ENCODE measurements around the gene HNRNPH3.

Gene HNRNPH3

GRCh38 chr10:68330852-68331454 is 911 bp upstream of the HNRNPH3 start:
- peak overlapping the region; percentile 98 for H3K27ac ChIP-seq (ENCODE audit: insufficient read depth, low read length, poor library complexity, severe bottlenecking)
- H3K27me3 ChIP-seq (replicated peaks; ENCODE audit: control insufficient read depth, insufficient read depth, low read length, poor library complexity, severe bottlenecking), result no peaks in the 10 kb centered on the region
- DNase-seq, result no peak
- H3K4me1 ChIP-seq (ENCODE audit: control insufficient read depth, insufficient read depth, low read length, poor library complexity, severe bottlenecking), result peaks cover 21% of the 10 kb centered on the region
- H3K9me3 ChIP-seq (ENCODE audit: control insufficient read depth, low read length), result no peaks in the 10 kb centered on the region
- peaks cover 4% of the 10 kb centered on the region for H3K36me3 ChIP-seq (ENCODE audit: control insufficient read depth, insufficient read depth, low read length)
- H3K4me3 ChIP-seq (ENCODE audit: insufficient read depth, low read depth, low read length, poor library complexity, severe bottlenecking), result peak overlapping the region; percentile 100

GRCh38 chr10:68332259-68333057 is 594 bp downstream of the HNRNPH3 start, which contains the start of gene PBLD:
Gene PBLD (minus strand): TSS chr10:68332928. CDS start chr10:68306844, 26,084 bp downstream.
- peaks cover 25% of the 10 kb centered on the region for H3K4me1 ChIP-seq (ENCODE audit: control insufficient read depth, insufficient read depth, low read length, poor library complexity, severe bottlenecking)

GRCh38 chr10:68333058-68333395 is 1.2 kb downstream of the HNRNPH3 start:
- H3K27ac ChIP-seq (ENCODE audit: insufficient read depth, low read length, poor library complexity, severe bottlenecking), result peak overlapping the region; percentile 98
- H3K4me3 ChIP-seq (ENCODE audit: insufficient read depth, low read depth, low read length, poor library complexity, severe bottlenecking), result peak overlapping the region; percentile 100
- no peak for DNase-seq
- no peaks in the 10 kb centered on the region for H3K27me3 ChIP-seq (replicated peaks; ENCODE audit: control insufficient read depth, insufficient read depth, low read length, poor library complexity, severe bottlenecking)
- H3K4me1 ChIP-seq (ENCODE audit: control insufficient read depth, insufficient read depth, low read length, poor library complexity, severe bottlenecking), result peaks cover 29% of the 10 kb centered on the region
- peaks cover 4% of the 10 kb centered on the region for H3K36me3 ChIP-seq (ENCODE audit: control insufficient read depth, insufficient read depth, low read length)
- H3K9me3 ChIP-seq (ENCODE audit: control insufficient read depth, low read length), result no peaks in the 10 kb centered on the region

More at GRCh38 chr10:68332259-68333057, 594 bp downstream of the HNRNPH3 start, which contains the start of gene PBLD:
- peaks cover 4% of the 10 kb centered on the region for H3K36me3 ChIP-seq (ENCODE audit: control insufficient read depth, insufficient read depth, low read length)
- no peaks in the 10 kb centered on the region for H3K27me3 ChIP-seq (replicated peaks; ENCODE audit: control insufficient read depth, insufficient read depth, low read length, poor library complexity, severe bottlenecking)
- H3K9me3 ChIP-seq (ENCODE audit: control insufficient read depth, low read length), result no peaks in the 10 kb centered on the region
- peak within 1 kb of the TSS; percentile 100 for H3K4me3 ChIP-seq (ENCODE audit: insufficient read depth, low read depth, low read length, poor library complexity, severe bottlenecking)
- H3K27ac ChIP-seq (ENCODE audit: insufficient read depth, low read length, poor library complexity, severe bottlenecking), result peak within 1 kb of the TSS; percentile 98
- peak; percentile 32 to 51 (median 39) for DNase-seq

GRCh38 chr10:68333440-68334431 is 1.9 kb downstream of the HNRNPH3 start:
- Histone ChIP-seq H3K9me3 (ENCODE audit: control insufficient read depth, low read length) (no peaks in the 10 kb centered on the region), H3K27me3 (replicated peaks; ENCODE audit: control insufficient read depth, insufficient read depth, low read length, poor library complexity, severe bottlenecking) (no peaks in the 10 kb centered on the region), H3K4me3 (ENCODE audit: insufficient read depth, low read depth, low read length, poor library complexity, severe bottlenecking) (peak overlapping the region; percentile 100), H3K27ac (ENCODE audit: insufficient read depth, low read length, poor library complexity, severe bottlenecking) (peak overlapping the region; percentile 98), H3K4me1 (ENCODE audit: control insufficient read depth, insufficient read depth, low read length, poor library complexity, severe bottlenecking) (peaks cover 29% of the 10 kb centered on the region), H3K36me3 (ENCODE audit: control insufficient read depth, insufficient read depth, low read length) (peaks cover 10% of the 10 kb centered on the region)
- DNase-seq, result no peak

- DNase-seq, result no peak
- no peaks in the 10 kb centered on the region for H3K27me3 ChIP-seq (replicated peaks; ENCODE audit: control insufficient read depth, insufficient read depth, low read length, poor library complexity, severe bottlenecking)
- H3K4me3 ChIP-seq (ENCODE audit: insufficient read depth, low read depth, low read length, poor library complexity, severe bottlenecking), result peak overlapping the region; percentile 100
- peaks cover 21% of the 10 kb centered on the region for H3K36me3 ChIP-seq (ENCODE audit: control insufficient read depth, insufficient read depth, low read length)
- H3K4me1 ChIP-seq (ENCODE audit: control insufficient read depth, insufficient read depth, low read length, poor library complexity, severe bottlenecking), result peaks cover 29% of the 10 kb centered on the region
- H3K9me3 ChIP-seq (ENCODE audit: control insufficient read depth, low read length), result no peaks in the 10 kb centered on the region
- peak overlapping the region; percentile 30 for H3K27ac ChIP-seq (ENCODE audit: insufficient read depth, low read length, poor library complexity, severe bottlenecking)
These were observed 3.0 kb downstream of the HNRNPH3 start for GRCh38 chr10:68334672-68335467.

- Histone ChIP-seq H3K27ac (ENCODE audit: insufficient read depth, low read length, poor library complexity, severe bottlenecking) (no peak overlapping the region), H3K36me3 (ENCODE audit: control insufficient read depth, insufficient read depth, low read length) (peaks cover 41% of the 10 kb centered on the region), H3K9me3 (ENCODE audit: control insufficient read depth, low read length) (no peaks in the 10 kb centered on the region), H3K27me3 (replicated peaks; ENCODE audit: control insufficient read depth, insufficient read depth, low read length, poor library complexity, severe bottlenecking) (no peaks in the 10 kb centered on the region), H3K4me3 (ENCODE audit: insufficient read depth, low read depth, low read length, poor library complexity, severe bottlenecking) (peak overlapping the region; percentile 13), H3K4me1 (ENCODE audit: control insufficient read depth, insufficient read depth, low read length, poor library complexity, severe bottlenecking) (peaks cover 23% of the 10 kb centered on the region)
- DNase-seq, result no peak
These were observed 5.0 kb downstream of the HNRNPH3 start for GRCh38 chr10:68336754-68337351.

GRCh38 chr10:68340358-68341080 is 8.7 kb downstream of the HNRNPH3 start:
- Histone ChIP-seq H3K27ac (ENCODE audit: insufficient read depth, low read length, poor library complexity, severe bottlenecking) (no peak overlapping the region), H3K36me3 (ENCODE audit: control insufficient read depth, insufficient read depth, low read length) (peaks cover 72% of the 10 kb centered on the region), H3K4me1 (ENCODE audit: control insufficient read depth, insufficient read depth, low read length, poor library complexity, severe bottlenecking) (peaks cover 12% of the 10 kb centered on the region), H3K4me3 (ENCODE audit: insufficient read depth, low read depth, low read length, poor library complexity, severe bottlenecking) (no peak overlapping the region), H3K27me3 (replicated peaks; ENCODE audit: control insufficient read depth, insufficient read depth, low read length, poor library complexity, severe bottlenecking) (no peaks in the 10 kb centered on the region), H3K9me3 (ENCODE audit: control insufficient read depth, low read length) (no peaks in the 10 kb centered on the region)
- DNase-seq, result no peak

GRCh38 chr10:68342909-68343516 is 11.1 kb downstream of the HNRNPH3 start:
- Histone ChIP-seq H3K4me1 (ENCODE audit: control insufficient read depth, insufficient read depth, low read length, poor library complexity, severe bottlenecking) (no peaks in the 10 kb centered on the region), H3K27me3 (replicated peaks; ENCODE audit: control insufficient read depth, insufficient read depth, low read length, poor library complexity, severe bottlenecking) (no peaks in the 10 kb centered on the region), H3K9me3 (ENCODE audit: control insufficient read depth, low read length) (no peaks in the 10 kb centered on the region), H3K36me3 (ENCODE audit: control insufficient read depth, insufficient read depth, low read length) (peaks cover 79% of the 10 kb centered on the region), H3K27ac (ENCODE audit: insufficient read depth, low read length, poor library complexity, severe bottlenecking) (no peak overlapping the region), H3K4me3 (ENCODE audit: insufficient read depth, low read depth, low read length, poor library complexity, severe bottlenecking) (no peak overlapping the region)
- DNase-seq, result no peak

All from effector memory CD4-positive, alpha-beta T cell (primary cell).